Measurements from ENCODE around the gene SAP30L. TPM values are rescaled to one million over a fixed set of nuclear protein-coding genes. Genes with fewer than 3 reads are reported as not detected.
A peak's percentile ranks its signal among the peaks of the same experiment; 100 is the strongest.

SAP30L gene
- total and polyA plus RNA-seq, 2 of the 13 experiments (the other 11 are each of a cell fraction or from before 2014, with no cell fraction given), result 27.9 to 37.2 TPM

DNA sequence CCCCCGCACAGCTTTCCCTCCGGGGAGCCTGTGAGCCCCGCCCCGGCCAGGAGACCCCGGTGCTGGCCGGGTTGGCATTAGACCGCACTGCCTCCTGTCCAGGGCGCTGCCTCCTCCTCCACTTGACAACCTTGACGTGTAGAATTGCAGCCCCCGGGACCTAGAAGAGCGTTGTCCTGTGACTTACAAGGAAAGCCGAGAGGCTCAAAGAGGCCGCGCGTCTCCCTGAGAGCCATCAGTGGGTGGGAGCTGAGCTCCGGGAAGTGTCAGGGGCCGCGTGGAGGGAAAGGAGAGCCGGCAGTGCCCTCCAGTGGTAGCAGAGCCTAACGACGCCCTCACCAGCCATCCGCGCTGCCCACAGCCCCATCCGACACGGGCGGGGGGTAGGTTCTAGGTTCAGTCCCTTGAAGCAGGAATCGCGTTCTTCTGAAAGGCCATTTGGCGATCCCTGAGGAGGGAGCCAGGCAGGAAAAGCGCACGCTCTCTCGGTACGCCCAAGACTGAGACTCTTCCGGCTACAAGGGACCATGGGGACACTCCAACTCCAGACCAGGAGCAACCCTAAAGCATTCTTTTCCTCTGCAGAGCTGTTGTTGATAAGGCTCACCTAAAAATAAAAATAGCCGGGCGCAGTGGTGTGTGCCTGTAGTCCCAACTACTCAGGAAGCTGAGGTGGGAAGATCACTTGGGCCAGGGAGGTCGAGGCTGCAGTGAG lies 40.6 kb upstream of the SAP30L start (continued):
- TF ChIP-seq, protein P1, sequence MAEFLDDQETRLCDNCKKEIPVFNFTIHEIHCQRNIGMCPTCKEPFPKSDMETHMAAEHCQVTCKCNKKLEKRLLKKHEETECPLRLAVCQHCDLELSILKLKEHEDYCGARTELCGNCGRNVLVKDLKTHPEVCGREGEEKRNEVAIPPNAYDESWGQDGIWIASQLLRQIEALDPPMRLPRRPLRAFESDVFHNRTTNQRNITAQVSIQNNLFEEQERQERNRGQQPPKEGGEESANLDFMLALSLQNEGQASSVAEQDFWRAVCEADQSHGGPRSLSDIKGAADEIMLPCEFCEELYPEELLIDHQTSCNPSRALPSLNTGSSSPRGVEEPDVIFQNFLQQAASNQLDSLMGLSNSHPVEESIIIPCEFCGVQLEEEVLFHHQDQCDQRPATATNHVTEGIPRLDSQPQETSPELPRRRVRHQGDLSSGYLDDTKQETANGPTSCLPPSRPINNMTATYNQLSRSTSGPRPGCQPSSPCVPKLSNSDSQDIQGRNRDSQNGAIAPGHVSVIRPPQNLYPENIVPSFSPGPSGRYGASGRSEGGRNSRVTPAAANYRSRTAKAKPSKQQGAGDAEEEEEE (CRISPR knock-in tag; IDR thresholded peaks at IDR 0.05; ENCODE audit: borderline replicate concordance), result no peak
- TF ChIP-seq PITX1 (CRISPR knock-in tag; IDR thresholded peaks at IDR 0.05) (0 out of 2 replicates have a peak, but pooled peaks have one; percentile 48), PRMT3 (CRISPR knock-in tag; IDR thresholded peaks at IDR 0.05; ENCODE audit: borderline replicate concordance, low read depth) (no peak), FOXC1 (CRISPR knock-in tag; IDR thresholded peaks at IDR 0.05; ENCODE audit: borderline replicate concordance) (0 out of 2 replicates have a peak, but pooled peaks have one; percentile 68), ZBTB38 (CRISPR knock-in tag; IDR thresholded peaks at IDR 0.05) (peak; percentile 18; the same call in 1 of the 2 replicates), FOXA1 (IDR thresholded peaks at IDR 0.05) (no peak), FOXA1 (CRISPR knock-in tag; IDR thresholded peaks at IDR 0.05) (peak; percentile 7; the same call in 1 of the 2 replicates), ZNF619 (CRISPR knock-in tag; IDR thresholded peaks at IDR 0.05) (peak; percentile 80), FOXJ3 (CRISPR knock-in tag; IDR thresholded peaks at IDR 0.05; ENCODE audit: borderline replicate concordance) (no peak), KLF13 (CRISPR knock-in tag; IDR thresholded peaks at IDR 0.05) (0 out of 2 replicates have a peak, but pooled peaks have one; percentile 64), SMC3 (IDR thresholded peaks at IDR 0.05; ENCODE audit: low read length) (peak; percentile 68; the same call in 1 of the 2 replicates), ZNF790 (CRISPR knock-in tag; IDR thresholded peaks at IDR 0.05; ENCODE audit: borderline replicate concordance) (no peak), SIN3B (IDR thresholded peaks at IDR 0.05; ENCODE audit: low read length) (no peak), RFXAP (CRISPR knock-in tag; IDR thresholded peaks at IDR 0.05; ENCODE audit: borderline replicate concordance) (0 out of 2 replicates have a peak, but pooled peaks have one; percentile 47), RFXANK (CRISPR knock-in tag; IDR thresholded peaks at IDR 0.05) (no peak), ZNF225 (CRISPR knock-in tag; IDR thresholded peaks at IDR 0.05) (peak; percentile 71; the same call in 1 of the 2 replicates), ZNF839 (CRISPR knock-in tag; IDR thresholded peaks at IDR 0.05; ENCODE audit: borderline replicate concordance) (no peak), KDM2A (CRISPR knock-in tag; IDR thresholded peaks at IDR 0.05; ENCODE audit: borderline replicate concordance, low read depth) (peak; percentile 77; the same call in 1 of the 2 replicates)
- TF ChIP-seq, protein P2, sequence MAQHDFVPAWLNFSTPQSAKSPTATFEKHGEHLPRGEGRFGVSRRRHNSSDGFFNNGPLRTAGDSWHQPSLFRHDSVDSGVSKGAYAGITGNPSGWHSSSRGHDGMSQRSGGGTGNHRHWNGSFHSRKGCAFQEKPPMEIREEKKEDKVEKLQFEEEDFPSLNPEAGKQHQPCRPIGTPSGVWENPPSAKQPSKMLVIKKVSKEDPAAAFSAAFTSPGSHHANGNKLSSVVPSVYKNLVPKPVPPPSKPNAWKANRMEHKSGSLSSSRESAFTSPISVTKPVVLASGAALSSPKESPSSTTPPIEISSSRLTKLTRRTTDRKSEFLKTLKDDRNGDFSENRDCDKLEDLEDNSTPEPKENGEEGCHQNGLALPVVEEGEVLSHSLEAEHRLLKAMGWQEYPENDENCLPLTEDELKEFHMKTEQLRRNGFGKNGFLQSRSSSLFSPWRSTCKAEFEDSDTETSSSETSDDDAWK (CRISPR knock-in tag; IDR thresholded peaks at IDR 0.05), result no peak
- TF ChIP-seq, protein P3, sequence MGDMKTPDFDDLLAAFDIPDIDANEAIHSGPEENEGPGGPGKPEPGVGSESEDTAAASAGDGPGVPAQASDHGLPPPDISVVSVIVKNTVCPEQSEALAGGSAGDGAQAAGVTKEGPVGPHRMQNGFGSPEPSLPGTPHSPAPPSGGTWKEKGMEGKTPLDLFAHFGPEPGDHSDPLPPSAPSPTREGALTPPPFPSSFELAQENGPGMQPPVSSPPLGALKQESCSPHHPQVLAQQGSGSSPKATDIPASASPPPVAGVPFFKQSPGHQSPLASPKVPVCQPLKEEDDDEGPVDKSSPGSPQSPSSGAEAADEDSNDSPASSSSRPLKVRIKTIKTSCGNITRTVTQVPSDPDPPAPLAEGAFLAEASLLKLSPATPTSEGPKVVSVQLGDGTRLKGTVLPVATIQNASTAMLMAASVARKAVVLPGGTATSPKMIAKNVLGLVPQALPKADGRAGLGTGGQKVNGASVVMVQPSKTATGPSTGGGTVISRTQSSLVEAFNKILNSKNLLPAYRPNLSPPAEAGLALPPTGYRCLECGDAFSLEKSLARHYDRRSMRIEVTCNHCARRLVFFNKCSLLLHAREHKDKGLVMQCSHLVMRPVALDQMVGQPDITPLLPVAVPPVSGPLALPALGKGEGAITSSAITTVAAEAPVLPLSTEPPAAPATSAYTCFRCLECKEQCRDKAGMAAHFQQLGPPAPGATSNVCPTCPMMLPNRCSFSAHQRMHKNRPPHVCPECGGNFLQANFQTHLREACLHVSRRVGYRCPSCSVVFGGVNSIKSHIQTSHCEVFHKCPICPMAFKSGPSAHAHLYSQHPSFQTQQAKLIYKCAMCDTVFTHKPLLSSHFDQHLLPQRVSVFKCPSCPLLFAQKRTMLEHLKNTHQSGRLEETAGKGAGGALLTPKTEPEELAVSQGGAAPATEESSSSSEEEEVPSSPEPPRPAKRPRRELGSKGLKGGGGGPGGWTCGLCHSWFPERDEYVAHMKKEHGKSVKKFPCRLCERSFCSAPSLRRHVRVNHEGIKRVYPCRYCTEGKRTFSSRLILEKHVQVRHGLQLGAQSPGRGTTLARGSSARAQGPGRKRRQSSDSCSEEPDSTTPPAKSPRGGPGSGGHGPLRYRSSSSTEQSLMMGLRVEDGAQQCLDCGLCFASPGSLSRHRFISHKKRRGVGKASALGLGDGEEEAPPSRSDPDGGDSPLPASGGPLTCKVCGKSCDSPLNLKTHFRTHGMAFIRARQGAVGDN (CRISPR knock-in tag; IDR thresholded peaks at IDR 0.05), result peak; percentile 70
- TF ChIP-seq, protein P4, sequence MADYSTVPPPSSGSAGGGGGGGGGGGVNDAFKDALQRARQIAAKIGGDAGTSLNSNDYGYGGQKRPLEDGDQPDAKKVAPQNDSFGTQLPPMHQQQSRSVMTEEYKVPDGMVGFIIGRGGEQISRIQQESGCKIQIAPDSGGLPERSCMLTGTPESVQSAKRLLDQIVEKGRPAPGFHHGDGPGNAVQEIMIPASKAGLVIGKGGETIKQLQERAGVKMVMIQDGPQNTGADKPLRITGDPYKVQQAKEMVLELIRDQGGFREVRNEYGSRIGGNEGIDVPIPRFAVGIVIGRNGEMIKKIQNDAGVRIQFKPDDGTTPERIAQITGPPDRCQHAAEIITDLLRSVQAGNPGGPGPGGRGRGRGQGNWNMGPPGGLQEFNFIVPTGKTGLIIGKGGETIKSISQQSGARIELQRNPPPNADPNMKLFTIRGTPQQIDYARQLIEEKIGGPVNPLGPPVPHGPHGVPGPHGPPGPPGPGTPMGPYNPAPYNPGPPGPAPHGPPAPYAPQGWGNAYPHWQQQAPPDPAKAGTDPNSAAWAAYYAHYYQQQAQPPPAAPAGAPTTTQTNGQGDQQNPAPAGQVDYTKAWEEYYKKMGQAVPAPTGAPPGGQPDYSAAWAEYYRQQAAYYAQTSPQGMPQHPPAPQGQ (CRISPR knock-in tag; IDR thresholded peaks at IDR 0.05; ENCODE audit: borderline replicate concordance), result no peak
